C4-2B (cell line): ENCODE data around the gene IL1RAPL2.

Source experiments
- H3K27ac ChIP-seq: fragments of 450-650 bp; 2 replicates; pipeline ENCODE4 v1.5.1; 2017
- CTCF ChIP-seq: fragments of 450-650 bp; conservative IDR thresholded peaks from 2 replicates; pipeline ENCODE4 v1.5.1; 2017; ENCODE audit warnings: mild to moderate bottlenecking
- ZFX ChIP-seq: fragments of 450-650 bp; IDR thresholded peaks from 2 replicates; pipeline ENCODE4 v1.6.1; 2017

IL1RAPL2 gene

DNA sequence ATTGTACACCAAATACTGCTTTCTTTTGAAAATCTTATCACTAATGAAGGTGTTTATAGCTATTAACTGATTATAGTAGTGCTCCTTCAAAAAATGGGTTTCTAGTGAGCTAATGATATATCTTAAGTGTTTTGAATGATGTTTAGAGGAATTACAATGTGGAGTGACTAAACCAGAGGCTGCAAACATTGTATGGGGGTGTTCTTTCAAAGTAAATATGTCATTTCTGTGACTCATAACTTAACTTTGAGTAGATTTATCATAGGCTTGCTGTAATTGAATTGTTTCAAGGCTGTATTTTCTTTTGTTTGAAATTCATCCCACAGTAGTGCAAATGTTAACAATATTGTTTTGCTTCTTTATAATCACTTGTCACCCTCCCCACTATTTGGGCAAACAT lies 141.6 kb downstream of the IL1RAPL2 start:
- TF ChIP-seq ZFX (no peak), CTCF (no peak)

GRCh38 chrX:104712515-104712914 lies 146.5 kb downstream of the IL1RAPL2 start:
- H3K27ac ChIP-seq, result no peak overlapping the region
- TF ChIP-seq CTCF (no peak), ZFX (no peak)

More for the DNA sequence above, 141.6 kb downstream of the IL1RAPL2 start:
- no peak overlapping the region for H3K27ac ChIP-seq

DNA sequence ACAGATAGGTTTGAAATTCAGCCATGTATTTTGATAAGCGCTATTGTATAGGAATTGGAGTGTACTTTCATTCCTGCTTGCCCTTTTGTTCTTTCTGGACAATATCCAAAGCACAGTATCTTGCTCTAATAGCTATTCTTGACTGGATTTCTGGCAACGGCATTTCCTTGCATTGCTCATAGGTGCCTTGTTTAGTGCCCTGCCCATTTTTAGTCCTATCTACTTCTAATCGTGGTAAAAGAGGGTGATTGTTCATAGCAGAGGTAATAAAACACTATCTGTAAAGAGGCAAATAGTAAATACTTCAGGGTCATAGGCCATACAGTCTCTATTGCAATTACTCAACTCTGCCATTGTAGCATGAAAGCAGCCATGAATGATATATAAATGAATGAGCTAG lies 155.9 kb downstream of the IL1RAPL2 start:
- TF ChIP-seq CTCF (no peak), ZFX (no peak)
- no peak overlapping the region for H3K27ac ChIP-seq

- no peak overlapping the region for H3K27ac ChIP-seq
- TF ChIP-seq ZFX (no peak), CTCF (no peak)
Observed at GRCh38 chrX:104728456-104728855, 162.5 kb downstream of the IL1RAPL2 start.

GRCh38 chrX:104742355-104742754 lies 176.4 kb downstream of the IL1RAPL2 start:
- TF ChIP-seq CTCF (no peak), ZFX (no peak)
- no peak overlapping the region for H3K27ac ChIP-seq

GRCh38 chrX:104745152-104745551 lies 179.2 kb downstream of the IL1RAPL2 start:
- H3K27ac ChIP-seq, result no peak overlapping the region
- TF ChIP-seq CTCF, result no peak
- TF ChIP-seq ZFX, result no peak

- no peak overlapping the region for H3K27ac ChIP-seq
- TF ChIP-seq CTCF (no peak), ZFX (no peak)
Observed at GRCh38 chrX:104749951-104750610, 184.1 kb downstream of the IL1RAPL2 start.
